NCI-H187 (cell line): ENCODE data around the gene SPATA4.
"Not testable (repeated sequence)": the region's sequence is repeated elsewhere in the genome, so short reads cannot be mapped to it uniquely, and the experiment has no call there.

Experiments used
- DNase-seq, 2 experiments: peaks; one replicate each; lab custom pipeline; 2025; lab: John Stamatoyannopoulos, UW

SPATA4 gene

DNA sequence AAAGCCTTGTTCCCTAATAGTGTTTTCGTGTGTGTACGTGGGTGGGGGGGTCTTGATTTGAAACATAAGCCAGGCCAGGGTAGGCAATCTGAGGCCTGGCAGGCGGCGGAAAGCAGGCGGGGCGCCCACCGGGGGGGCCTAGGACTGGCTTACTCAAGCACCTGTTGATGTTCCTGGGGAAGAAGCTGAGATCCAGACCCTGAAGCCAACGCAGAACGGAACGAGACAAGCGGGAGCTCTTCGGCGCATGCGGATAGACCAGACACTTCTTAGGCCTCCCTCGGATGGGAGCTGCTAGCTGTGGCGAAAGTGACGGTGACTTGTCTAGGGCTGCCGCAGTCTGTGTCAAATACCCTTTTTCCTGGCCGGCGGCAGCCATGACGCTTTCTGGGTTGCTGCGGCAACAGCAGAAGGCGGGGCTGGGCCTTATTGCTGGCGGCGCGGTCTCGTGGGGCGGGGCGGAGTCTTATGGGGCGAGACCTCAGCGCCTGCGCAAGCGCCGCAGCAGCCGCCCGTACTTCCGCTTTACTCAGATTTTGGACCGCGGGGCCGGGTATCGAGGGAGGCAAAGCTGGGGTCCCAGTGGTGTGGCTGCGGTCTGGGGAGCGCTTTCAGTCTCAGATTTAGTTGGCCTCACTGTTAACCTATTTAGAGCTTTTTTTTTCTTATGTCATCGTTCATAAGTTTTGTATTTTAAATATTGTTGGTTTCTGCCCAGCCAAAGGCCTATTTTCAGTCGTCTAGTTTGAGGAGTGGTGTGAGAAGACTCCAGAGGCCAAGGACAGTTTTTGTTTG lies at the start of gene SPATA4:
SPATA4 (minus strand) TSS at position 402 of the 795 bp plus-strand sequence; CDS start at position 379, 23 bp downstream.
- peak; percentile 79 to 81 for DNase-seq

GRCh38 chr4:176242764-176243347 lies 47.5 kb upstream of the SPATA4 start:
- no peak for DNase-seq

- no peak for DNase-seq
Measured at GRCh38 chr4:176241703-176242102, 46.3 kb upstream of the SPATA4 start.

- no peak for DNase-seq
Measured at GRCh38 chr4:176238826-176239225, 43.4 kb upstream of the SPATA4 start.

DNA sequence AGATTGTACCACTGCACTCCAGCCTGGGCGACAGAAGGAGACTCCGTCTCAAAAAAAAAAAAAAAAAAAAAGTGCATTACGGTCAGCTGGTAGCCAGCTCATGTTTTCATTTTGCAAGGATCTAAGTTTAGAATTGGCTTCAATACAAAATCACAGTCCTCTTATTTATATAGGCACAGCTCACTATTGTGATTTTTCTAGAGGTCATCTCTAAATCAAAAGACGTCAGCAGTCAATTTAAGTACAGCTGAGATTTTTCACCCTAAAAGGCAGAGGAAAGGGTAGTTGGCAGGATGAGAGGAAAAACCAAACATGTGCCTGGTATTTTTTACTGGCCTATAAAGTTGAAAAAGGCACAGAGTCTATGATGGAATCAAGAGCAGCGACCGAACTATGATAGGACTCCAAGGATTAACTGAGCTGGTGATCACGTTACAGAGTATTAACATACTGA lies 42.8 kb upstream of the SPATA4 start:
- DNase-seq, result no peak

DNA sequence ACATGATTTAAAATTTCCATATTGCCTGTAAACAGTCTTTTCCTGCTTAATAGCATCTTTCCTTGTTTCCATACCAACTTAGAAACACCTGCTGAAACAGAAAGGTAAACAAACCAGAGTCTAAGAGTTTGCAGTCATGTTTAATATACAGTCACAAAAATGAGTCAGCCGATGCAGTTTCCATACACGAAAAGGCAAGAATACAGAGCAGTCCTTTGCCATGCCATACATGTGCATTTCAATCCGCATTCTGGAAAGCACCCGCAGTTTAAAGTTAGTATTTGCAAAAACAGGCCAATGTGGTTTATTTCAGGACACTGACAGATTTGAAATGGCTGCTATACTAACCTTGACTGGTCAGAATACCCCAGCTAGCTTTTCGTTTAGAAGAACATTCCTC lies 41.6 kb upstream of the SPATA4 start:
- DNase-seq, result no peak

DNA sequence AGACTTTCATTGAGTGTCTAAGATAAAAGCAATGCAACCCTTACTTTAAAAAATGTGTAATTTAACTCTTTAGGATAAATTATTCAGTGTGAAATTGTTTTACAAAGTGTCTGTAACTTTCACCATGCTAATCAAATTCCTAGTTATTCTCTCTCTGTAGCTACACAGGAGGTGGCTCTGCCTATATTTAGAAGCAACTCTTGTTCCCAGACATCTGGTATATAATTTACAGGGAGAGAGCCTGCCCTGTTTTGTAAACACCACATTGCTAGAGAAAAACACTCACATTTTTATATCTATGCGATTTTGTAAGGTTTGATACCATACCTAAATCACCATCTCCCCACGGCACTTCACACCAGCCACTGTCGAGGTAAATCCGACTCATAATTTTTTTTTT lies 35.5 kb upstream of the SPATA4 start:
- no peak for DNase-seq

- DNase-seq, result no peak
Measured at GRCh38 chr4:176229645-176230044, 34.3 kb upstream of the SPATA4 start.

DNA sequence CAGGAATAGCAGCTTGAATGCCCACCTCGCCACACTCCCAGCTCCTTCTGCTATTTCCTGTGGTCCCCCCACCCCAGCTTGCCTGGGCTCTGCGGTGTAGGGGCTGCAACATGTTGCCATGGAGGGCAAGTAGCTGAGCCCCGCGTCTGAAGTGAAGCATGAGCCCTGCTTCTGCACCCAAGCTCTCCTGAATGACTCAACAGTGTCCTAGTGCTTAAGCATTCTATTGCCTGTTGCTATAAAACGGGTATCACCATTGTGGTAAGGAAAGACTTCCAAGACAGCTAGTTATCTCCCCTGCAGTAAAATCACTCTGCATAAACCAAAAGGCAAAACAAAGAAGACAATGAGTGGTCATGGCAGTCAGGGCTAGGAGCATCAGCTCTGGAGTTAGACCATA lies 31.4 kb upstream of the SPATA4 start:
- DNase-seq, result no peak

- no peak for DNase-seq
Measured at GRCh38 chr4:176223561-176223960, 28.2 kb upstream of the SPATA4 start.

DNA sequence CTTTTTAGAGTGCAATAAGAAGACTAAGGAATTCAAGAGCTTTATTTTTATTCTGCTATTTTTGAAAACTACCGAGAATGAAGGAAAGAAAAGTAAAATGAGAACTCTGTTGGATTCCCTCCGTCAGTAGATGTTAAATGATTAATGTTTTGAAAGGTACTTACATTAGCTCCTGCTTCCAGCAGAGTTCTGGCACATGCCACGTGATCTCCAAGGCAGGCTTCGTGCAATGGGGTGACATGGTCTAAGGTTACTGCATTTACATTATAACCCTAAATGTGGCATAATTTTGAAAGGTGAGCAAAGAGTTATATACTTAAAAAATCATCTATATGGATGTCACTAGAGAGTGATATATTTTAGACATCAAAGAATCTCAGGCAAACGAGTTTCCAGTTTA lies 26.8 kb upstream of the SPATA4 start:
- DNase-seq, result no peak

GRCh38 chr4:176217510-176217909 lies 22.1 kb upstream of the SPATA4 start:
- DNase-seq, result no peak

GRCh38 chr4:176212351-176212750 lies 17.0 kb upstream of the SPATA4 start:
- DNase-seq, result not testable (repeated sequence)

DNA sequence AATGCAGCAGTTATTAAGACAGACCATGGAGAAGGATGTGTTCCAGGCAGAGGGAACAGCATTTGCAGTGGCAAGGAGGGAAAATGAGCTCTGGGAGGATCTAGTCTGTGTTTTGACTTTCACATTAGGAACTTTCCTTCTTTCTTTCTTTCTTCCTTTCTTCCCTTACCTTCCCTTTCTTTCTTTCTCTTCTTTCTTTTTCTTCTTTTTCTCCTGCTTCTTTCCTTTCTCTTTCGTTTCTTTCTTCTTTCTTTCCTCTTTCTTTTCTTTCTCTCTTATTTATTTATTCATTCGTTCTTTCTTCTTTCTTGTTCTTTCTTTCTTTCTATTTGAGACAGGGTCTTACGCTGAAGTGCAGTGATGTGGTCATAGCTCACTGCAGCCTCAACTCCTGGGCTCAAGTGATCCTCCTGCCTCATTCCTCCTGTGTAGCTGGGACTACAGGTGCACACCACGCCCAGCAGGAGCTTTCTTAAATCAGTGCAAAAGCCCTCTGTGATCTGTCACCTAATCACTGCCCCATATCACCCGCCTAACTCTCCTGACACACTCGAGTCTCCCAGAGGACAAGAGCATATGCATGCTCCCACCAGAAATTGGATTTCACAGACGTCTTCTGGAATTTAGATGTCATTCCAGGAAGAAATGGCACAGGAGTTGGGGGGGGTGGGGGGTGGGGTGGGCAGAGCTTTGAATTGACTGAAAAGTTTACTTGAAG lies 15.4 kb upstream of the SPATA4 start:
- DNase-seq, result no peak

DNA sequence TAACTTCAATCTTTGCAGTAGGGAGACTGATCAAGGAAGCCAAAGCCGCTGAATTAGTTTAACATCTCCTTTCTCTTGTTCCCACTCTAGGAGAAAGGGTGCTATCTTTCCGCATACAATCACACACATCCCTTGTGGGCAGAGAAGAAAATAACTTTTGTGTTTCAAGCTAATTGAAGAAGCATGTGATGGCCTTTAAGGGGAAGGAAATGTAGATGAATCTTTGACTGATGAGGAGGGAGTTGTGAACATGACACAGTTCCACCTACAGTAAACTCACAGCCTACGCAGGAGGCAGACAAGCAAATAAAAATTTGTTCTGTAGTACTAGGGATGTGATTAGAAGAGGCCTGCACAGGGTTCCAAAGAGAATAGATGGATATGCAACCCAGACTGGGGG lies 14.7 kb upstream of the SPATA4 start:
- DNase-seq, result no peak

DNA sequence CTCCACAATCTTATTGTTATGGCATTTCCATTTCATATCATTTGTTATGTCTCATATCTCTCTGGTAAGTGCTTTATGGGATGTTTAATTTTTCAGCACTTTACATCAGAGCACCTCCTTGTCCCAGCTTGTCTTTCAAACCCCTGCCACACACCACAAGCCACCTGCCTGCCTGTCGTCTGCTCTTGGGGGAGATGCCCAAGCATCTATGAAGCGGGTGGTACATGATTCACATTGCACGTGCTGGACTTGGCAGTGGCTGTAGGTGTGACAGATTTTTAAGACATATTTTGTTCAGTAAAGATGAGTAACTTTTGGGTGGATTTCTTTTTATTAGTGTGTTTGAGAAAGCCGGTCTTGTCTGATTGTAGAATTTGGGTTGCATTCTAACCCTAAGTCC lies 14.2 kb upstream of the SPATA4 start:
- no peak for DNase-seq

DNA sequence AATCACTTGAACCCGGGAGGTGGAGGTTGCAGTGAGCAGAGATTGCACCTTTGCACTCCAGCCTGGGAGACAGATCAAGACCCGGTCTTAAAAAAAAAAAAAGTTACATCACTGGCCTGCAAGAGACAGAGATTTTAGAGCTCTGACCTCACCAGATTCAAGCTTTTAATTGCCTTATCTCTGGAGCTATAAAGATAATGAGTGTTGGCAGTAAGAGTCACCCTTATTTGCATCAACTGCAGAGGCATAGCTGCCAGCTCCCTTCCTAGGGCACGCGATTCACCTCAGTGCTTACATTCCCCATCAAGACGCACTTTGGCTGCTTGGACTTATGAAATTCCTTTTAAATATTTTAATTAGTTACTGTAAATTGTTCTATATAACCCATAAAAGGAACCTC lies 12.5 kb upstream of the SPATA4 start:
- DNase-seq, result no peak

DNA sequence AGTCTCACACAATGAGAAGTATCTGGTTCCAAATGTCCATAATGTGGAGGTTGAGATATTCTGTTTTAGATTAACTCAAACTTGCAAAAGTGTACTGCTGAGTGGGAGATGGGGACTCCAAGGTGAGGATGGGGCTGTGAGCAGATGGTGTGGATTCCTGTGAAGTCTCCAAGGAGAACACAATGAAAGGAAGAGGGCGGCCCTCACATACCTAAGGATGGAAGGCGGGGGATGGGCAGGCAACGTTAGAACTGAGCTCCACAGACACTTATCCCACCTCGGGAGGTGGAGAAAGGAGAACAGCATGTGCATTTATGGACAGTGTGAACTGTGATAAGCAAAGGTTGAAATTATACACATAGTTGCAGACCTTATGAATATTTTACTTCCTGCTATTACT lies 9.9 kb upstream of the SPATA4 start:
- no peak for DNase-seq

GRCh38 chr4:176198316-176198903 lies 3.0 kb upstream of the SPATA4 start:
- DNase-seq, result no peak

- no peak for DNase-seq
Measured at GRCh38 chr4:176193938-176194337, 1.4 kb downstream of the SPATA4 start.

DNA sequence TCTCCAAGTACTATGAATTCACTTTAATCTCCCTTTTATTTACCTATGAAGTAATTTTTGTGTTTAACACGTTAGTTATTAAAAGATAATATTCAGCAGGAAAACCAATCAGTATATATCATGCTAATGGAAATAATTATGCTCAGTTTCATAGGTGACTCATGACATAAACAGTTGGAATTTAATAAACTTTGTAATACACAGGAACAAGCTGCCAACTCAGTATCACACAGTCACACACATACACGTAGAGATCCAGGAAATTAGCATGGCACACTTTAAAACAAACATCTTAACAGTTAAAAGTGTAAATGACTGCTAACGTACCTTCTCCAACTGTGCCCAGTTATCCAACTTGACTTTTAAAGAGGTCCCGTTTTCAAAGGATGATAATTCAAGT lies 2.3 kb downstream of the SPATA4 start:
- no peak for DNase-seq

DNA sequence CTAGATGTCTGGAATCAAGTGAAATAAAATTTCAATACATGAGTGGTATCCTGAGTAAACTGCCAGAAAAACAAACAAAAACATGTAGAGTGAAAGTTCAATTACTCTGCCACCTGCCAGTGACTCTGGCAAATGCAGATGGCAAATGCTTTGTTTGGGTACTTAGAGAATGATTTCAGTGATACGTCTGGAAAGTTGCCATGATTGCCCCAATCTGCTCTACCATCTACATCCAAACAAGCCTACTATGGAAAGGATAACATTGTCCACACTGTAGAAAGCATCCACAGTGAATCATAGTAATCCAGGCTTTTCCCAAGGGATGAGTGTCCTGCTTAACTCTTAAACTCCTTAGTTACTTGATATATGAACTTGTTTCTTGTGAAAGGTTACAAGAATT lies 3.4 kb downstream of the SPATA4 start:
- no peak for DNase-seq
